Stomach smooth muscle (tissue), 2 donors: ENCODE results near the gene ARHGAP5.

Source experiments
- H3K27ac ChIP-seq: one replicate; pipeline ENCODE4 v1.7.0; 2013; ENCODE audit warnings: mild to moderate bottlenecking, low read length, inconsistent platforms
- H3K27me3 ChIP-seq, 2 donors: one replicate each; pipeline ENCODE4 v1.7.0; 2013; ENCODE audit warnings: low read length in 2 of 2; ENCODE audit not compliant: insufficient read depth in 2 of 2, control insufficient read depth in 1 of 2
- H3K36me3 ChIP-seq, 2 donors: one replicate each; pipeline ENCODE4 v1.7.0; 2013; ENCODE audit warnings: low read length in 2 of 2; ENCODE audit not compliant: control insufficient read depth in 2 of 2, insufficient read depth in 2 of 2
- H3K4me1 ChIP-seq: one replicate; pipeline ENCODE4 v1.7.0; 2013; ENCODE audit warnings: low read length; ENCODE audit not compliant: control insufficient read depth, insufficient read depth
- H3K4me3 ChIP-seq, 2 donors: one replicate each; pipeline ENCODE4 v1.7.0; 2013; ENCODE audit warnings: low read length in 2 of 2
- H3K9ac ChIP-seq, 2 donors: one replicate each; pipeline ENCODE4 v1.7.0; 2013; ENCODE audit warnings: low read length in 2 of 2, mild to moderate bottlenecking in 1 of 2
- H3K9me3 ChIP-seq, 2 donors: one replicate each; pipeline ENCODE4 v1.7.0; 2013; ENCODE audit warnings: low read length in 2 of 2; ENCODE audit not compliant: control insufficient read depth in 2 of 2
- donor health status: healthy.
- donor health status: Pancreatic carcinoma.

Gene ARHGAP5

GRCh38 chr14:32087173-32087861, 10.2 kb downstream of the ARHGAP5 start:
- Histone ChIP-seq H3K27ac (no peak overlapping the region), H3K36me3 (peaks cover 5 to 6% of the 10 kb centered on the region in 2 donors), H3K4me1 (peaks cover 5% of the 10 kb centered on the region), H3K9me3 (no peaks in the 10 kb centered on the region), H3K9ac (no peak overlapping the region), H3K27me3 (no peaks in the 10 kb centered on the region), H3K4me3 (no peak overlapping the region)

DNA sequence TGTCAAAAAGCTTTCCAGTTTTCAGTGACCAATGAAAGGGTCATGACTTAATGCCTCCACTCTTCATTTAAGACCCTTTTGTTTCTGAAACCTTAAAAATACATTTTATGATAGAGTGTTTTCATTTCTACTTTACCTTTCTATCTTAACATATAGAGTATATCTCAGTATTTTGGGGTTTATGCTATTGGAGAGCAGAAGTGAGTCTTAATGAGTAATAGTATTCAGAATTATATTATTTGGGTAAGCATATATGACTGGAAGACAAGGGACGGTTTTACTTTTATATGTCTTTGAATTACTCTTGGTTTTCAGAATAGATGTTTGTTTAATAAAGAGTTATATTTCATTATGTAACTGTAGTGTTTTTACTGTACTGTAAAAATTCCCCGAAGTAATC, 10.8 kb downstream of the ARHGAP5 start:
- H3K9me3 ChIP-seq, result no peaks in the 10 kb centered on the region
- peaks cover 5% of the 10 kb centered on the region for H3K4me1 ChIP-seq
- no peak overlapping the region for H3K9ac ChIP-seq
- no peaks in the 10 kb centered on the region for H3K27me3 ChIP-seq
- no peak overlapping the region for H3K27ac ChIP-seq
- peaks cover 8 to 12% of the 10 kb centered on the region in 2 donors for H3K36me3 ChIP-seq
- H3K4me3 ChIP-seq, result no peak overlapping the region

- H3K9ac ChIP-seq, result no peak overlapping the region
- no peak overlapping the region for H3K27ac ChIP-seq
- H3K27me3 ChIP-seq, result no peaks in the 10 kb centered on the region
- no peaks in the 10 kb centered on the region for H3K9me3 ChIP-seq
- H3K36me3 ChIP-seq, result peaks cover 11 to 18% of the 10 kb centered on the region in 2 donors
- H3K4me3 ChIP-seq, result no peak overlapping the region
- peaks cover 5% of the 10 kb centered on the region for H3K4me1 ChIP-seq
These were observed 13.6 kb downstream of the ARHGAP5 start for GRCh38 chr14:32090686-32091085.

DNA sequence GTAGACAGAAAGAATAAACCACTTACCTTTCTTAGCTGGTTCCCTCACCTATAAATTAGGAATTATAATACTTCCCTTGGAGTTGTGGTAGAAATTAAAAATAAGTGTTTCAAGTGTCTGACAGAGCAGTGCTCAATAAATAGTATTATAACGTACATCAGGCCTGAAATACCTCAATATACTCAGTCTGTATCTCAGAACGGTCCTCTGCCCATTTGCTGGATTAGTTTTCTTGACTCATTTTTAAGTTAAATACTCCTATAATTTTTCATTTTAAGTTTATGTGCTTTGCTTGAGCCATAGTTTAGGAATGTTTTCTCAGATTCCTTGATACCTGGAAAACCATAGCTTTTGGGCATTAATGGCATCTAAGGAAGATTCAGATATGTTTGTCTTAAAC, 22.4 kb downstream of the ARHGAP5 start:
- Histone ChIP-seq H3K4me3 (no peak overlapping the region), H3K27me3 (no peaks in the 10 kb centered on the region)

GRCh38 chr14:32100175-32100574, 23.1 kb downstream of the ARHGAP5 start:
- H3K9ac ChIP-seq, result no peak overlapping the region
- H3K9me3 ChIP-seq, result no peaks in the 10 kb centered on the region
- H3K36me3 ChIP-seq, result peaks cover 0 to 4% of the 10 kb centered on the region in 2 donors
- H3K4me3 ChIP-seq, result no peak overlapping the region
- H3K27ac ChIP-seq, result no peak overlapping the region
- H3K4me1 ChIP-seq, result no peaks in the 10 kb centered on the region
- no peaks in the 10 kb centered on the region for H3K27me3 ChIP-seq

More for the DNA sequence above, 22.4 kb downstream of the ARHGAP5 start:
- Histone ChIP-seq H3K9ac (no peak overlapping the region), H3K27ac (no peak overlapping the region), H3K9me3 (no peaks in the 10 kb centered on the region), H3K4me1 (no peaks in the 10 kb centered on the region), H3K36me3 (peaks cover 0 to 4% of the 10 kb centered on the region in 2 donors)

DNA sequence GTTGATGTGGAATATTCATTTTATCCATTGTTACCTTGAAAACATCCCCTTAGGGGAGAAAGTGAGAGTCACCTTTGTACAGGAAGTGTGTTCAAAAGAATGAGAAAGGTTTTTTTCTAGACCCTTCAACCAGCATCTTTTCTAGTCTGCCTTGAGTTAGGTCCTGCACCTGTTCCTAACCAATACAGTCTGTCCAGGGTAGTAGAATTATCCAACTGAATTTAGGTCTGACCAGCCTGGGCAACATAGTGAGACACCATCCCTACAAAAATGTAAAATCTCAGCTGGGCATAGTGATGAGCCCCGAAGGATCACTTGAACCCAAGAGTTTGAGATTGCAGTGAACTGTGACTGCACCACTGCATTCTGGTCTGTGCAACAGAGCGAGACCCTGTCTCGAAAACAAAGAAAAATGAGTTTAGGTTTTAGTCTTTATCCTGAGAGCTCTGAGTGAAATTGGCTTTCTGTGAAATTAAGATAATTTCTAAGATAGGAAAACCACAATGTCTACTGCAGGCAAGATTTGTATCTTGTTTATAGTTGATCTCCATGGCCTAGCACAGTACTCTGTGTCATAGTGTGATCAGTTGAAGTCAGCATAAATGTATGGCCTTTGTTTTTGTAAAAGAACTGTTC, 25.2 kb downstream of the ARHGAP5 start:
- no peak overlapping the region for H3K27ac ChIP-seq
- peaks cover 0 to 4% of the 10 kb centered on the region in 2 donors for H3K36me3 ChIP-seq
- H3K27me3 ChIP-seq, result no peaks in the 10 kb centered on the region
- H3K4me1 ChIP-seq, result no peaks in the 10 kb centered on the region
- H3K4me3 ChIP-seq, result no peak overlapping the region
- no peaks in the 10 kb centered on the region for H3K9me3 ChIP-seq
- no peak overlapping the region for H3K9ac ChIP-seq

GRCh38 chr14:32102968-32103367, 25.9 kb downstream of the ARHGAP5 start:
- H3K4me3 ChIP-seq, result no peak overlapping the region
- no peaks in the 10 kb centered on the region for H3K9me3 ChIP-seq
- peaks cover 0 to 4% of the 10 kb centered on the region in 2 donors for H3K36me3 ChIP-seq
- no peaks in the 10 kb centered on the region for H3K4me1 ChIP-seq
- no peak overlapping the region for H3K27ac ChIP-seq
- H3K27me3 ChIP-seq, result no peaks in the 10 kb centered on the region
- no peak overlapping the region for H3K9ac ChIP-seq

DNA sequence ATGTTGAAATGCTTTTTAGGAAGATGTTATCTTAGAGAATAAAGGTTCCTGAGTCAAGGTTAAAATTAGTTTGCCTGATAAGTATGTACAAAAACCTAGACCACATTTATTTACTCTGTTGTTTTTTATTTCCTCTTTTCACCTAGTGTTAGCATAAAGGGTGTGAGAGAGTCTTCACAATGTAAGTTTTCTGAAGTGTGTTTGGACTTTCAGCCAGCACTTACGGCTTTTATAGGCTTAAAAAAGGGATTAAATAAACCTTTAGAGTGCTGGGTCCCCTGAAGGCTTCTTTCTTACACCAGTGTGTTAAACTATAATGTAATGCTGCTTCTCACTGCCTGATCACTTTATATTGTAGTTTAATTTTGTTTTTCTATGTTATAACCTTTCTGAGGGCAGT, 27.2 kb downstream of the ARHGAP5 start:
- Histone ChIP-seq H3K27me3 (no peaks in the 10 kb centered on the region), H3K27ac (no peak overlapping the region), H3K9me3 (no peaks in the 10 kb centered on the region), H3K4me1 (no peaks in the 10 kb centered on the region), H3K4me3 (no peak overlapping the region), H3K36me3 (peaks cover 0 to 4% of the 10 kb centered on the region in 2 donors), H3K9ac (no peak overlapping the region)

DNA sequence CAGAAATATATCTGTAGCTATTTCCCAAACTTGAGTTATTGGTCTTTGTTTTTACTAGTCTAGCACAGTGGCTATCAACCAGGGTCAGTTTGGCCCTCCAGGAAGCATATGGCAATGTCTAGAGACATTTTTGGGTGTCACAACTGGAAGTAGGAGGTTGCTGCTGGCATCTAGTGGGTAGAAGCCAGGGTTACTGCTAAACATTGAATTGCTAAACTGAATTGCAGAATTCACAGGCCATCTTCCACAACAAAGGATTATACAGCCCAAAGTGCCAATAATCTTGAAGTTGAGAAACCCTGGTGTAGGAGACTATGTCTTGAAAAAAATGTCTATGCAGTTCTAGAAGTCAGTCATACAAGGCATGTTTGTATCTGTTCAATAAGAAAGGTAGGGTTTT, 27.7 kb downstream of the ARHGAP5 start:
- H3K9me3 ChIP-seq, result no peaks in the 10 kb centered on the region
- no peak overlapping the region for H3K9ac ChIP-seq
- H3K36me3 ChIP-seq, result peaks cover 0 to 4% of the 10 kb centered on the region in 2 donors
- H3K4me3 ChIP-seq, result no peak overlapping the region
- no peaks in the 10 kb centered on the region for H3K4me1 ChIP-seq
- no peaks in the 10 kb centered on the region for H3K27me3 ChIP-seq
- H3K27ac ChIP-seq, result no peak overlapping the region

DNA sequence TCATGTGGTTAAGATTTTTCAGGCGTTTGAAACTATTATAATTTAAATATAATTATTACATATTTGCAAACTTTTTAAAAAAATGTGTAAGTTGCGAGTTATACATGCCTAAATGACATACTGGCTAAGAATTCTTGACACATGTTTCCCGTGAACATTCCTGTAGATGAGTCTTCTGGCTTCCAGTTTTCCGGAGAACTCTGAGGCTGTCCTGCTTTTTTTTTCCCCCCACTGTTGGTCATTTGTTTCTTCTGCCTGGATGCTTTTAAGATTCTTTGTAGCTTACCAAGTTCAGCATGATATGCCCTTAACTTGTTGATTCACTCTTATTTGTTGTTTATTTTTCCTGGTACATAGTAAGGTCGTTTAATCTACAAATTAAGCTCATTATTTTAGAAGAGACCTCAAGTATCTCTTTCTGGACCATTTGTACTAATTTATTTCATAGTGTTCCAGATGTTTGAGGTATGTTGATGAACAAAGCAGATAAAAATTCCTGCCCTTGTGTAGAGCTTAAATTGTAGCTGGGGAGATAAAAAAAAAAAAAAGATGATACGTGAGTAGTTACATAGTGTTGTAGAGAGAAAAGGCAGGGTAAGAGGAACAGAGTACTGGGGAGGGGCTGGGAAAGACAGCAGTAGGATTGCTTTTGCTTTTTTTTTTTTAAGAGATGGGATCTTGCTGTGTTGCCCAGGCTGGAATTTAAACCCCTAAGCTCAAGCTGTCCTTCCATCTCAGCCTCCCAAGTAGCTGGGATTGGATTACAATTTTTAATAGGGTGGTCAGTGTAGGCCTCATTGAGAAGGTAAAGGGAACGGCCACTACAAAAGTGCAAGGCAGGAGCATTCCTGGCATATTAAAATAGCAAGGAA, 32.8 kb downstream of the ARHGAP5 start:
- H3K9ac ChIP-seq, result no peak overlapping the region
- H3K4me1 ChIP-seq, result no peaks in the 10 kb centered on the region
- H3K27ac ChIP-seq, result no peak overlapping the region
- no peaks in the 10 kb centered on the region for H3K27me3 ChIP-seq
- H3K4me3 ChIP-seq, result no peak overlapping the region
- H3K9me3 ChIP-seq, result no peaks in the 10 kb centered on the region
- no peaks in the 10 kb centered on the region for H3K36me3 ChIP-seq
